Caco-2 (cell line): ENCODE results near the gene ANXA10. TPM values are rescaled to one million over a fixed set of nuclear protein-coding genes. Genes with fewer than 3 reads are reported as not detected.

Source experiments
- BruUV-seq: library from RNA; stranded (reverse); fragments of 400-500 nt; replicated peaks from 2 replicates; lab custom pipeline; 2021; lab: Mats Ljungman, UMichigan
- CTCF ChIA-PET: fragments of 300-600 bp; sonication (Branson Sonifier 250); formaldehyde crosslinking; loops from one replicate; lab custom pipeline; 2022; ENCODE audit warnings: antibody characterized with exemption; lab: Charles Lee
- POLR2A ChIA-PET: fragments of 300-600 bp; sonication (Branson Sonifier 250); formaldehyde crosslinking; loops from one replicate; lab custom pipeline; 2022; ENCODE audit warnings: antibody characterized with exemption; lab: Charles Lee
- DNase-seq, 2 experiments: peaks; one replicate each; pipeline versions ENCODE4 v3.0.0 to v3.0.0-alpha.2; 2020 to 2022
- H3K27me3 ChIP-seq: replicated peaks from 2 replicates; pipeline ENCODE4 v1.6.0; 2011; ENCODE audit warnings: low read length; ENCODE audit not compliant: control insufficient read depth, insufficient read depth
- H3K36me3 ChIP-seq: 2 replicates; pipeline ENCODE4 v1.5.1; 2011; ENCODE audit warnings: low read length; ENCODE audit not compliant: control insufficient read depth, insufficient read depth
- H3K4me1 ChIP-seq: fragments of 250-450 bp; sonication (Bioruptor Pico); 2 replicates; pipeline ENCODE4 v1.5.1; 2020; ENCODE audit warnings: mild to moderate bottlenecking
- H3K4me3 ChIP-seq: 2 replicates; pipeline ENCODE4 v1.5.1; 2011; ENCODE audit warnings: low read depth, mild to moderate bottlenecking, control low read depth, low read length
- H3K9me3 ChIP-seq: fragments of 250-450 bp; sonication (Bioruptor Pico); 2 replicates; pipeline ENCODE4 v1.5.1; 2020; ENCODE audit warnings: mild to moderate bottlenecking, moderate library complexity
- H3K27ac Mint-ChIP-seq: one replicate; pipeline ENCODE4 v1.8.0; 2022; ENCODE audit warnings: mixed read lengths; ENCODE audit not compliant: unreplicated experiment
- H3K27me3 Mint-ChIP-seq: one replicate; pipeline ENCODE4 v1.8.0; 2022; ENCODE audit warnings: mixed read lengths; ENCODE audit not compliant: insufficient read depth, unreplicated experiment
- H3K36me3 Mint-ChIP-seq: one replicate; pipeline ENCODE4 v1.8.0; 2022; ENCODE audit warnings: mild to moderate bottlenecking, mixed read lengths; ENCODE audit not compliant: insufficient read depth, unreplicated experiment
- H3K4me1 Mint-ChIP-seq: one replicate; pipeline ENCODE4 v1.8.0; 2022; ENCODE audit warnings: low read depth, mixed read lengths; ENCODE audit not compliant: unreplicated experiment
- H3K4me3 Mint-ChIP-seq: one replicate; pipeline ENCODE4 v1.8.0; 2022; ENCODE audit warnings: mild to moderate bottlenecking, moderate library complexity, mixed read lengths; ENCODE audit not compliant: unreplicated experiment
- H3K9me3 Mint-ChIP-seq: one replicate; pipeline ENCODE4 v1.8.0; 2022; ENCODE audit warnings: mixed read lengths; ENCODE audit not compliant: unreplicated experiment
- CTCF ChIP-seq, 2 experiments: fragments of 200-600 bp in 1 of 2; IDR thresholded peaks; 1 replicate in 1 of 2; 2 replicates in 1 of 2; pipeline versions ENCODE4 v1.5.1 to v1.8.0; 2011 to 2022; ENCODE audit warnings: antibody characterized with exemption in 1 of 2, control low read depth in 1 of 2, inconsistent platforms in 1 of 2, low read depth in 1 of 2, low read length in 1 of 2, mild to moderate bottlenecking in 1 of 2, moderate library complexity in 1 of 2; ENCODE audit not compliant: insufficient read depth in 1 of 2, severe bottlenecking in 1 of 2, unreplicated experiment in 1 of 2
- intact Hi-C: fragments of 100-400 bp; cut with micrococcal nuclease; formaldehyde crosslinking; loops from one replicate; pipeline ENCODE4 v1.10.0; 2022; ENCODE audit not compliant: unreplicated experiment
- total RNA-seq: library from RNA; stranded (reverse); gene quantifications from 2 replicates; pipeline ENCODE4 v1.2.3, GENCODE V29; 2022

Gene ANXA10
- total RNA-seq, 1 experiment from 2014 or later, result not detected

DNA sequence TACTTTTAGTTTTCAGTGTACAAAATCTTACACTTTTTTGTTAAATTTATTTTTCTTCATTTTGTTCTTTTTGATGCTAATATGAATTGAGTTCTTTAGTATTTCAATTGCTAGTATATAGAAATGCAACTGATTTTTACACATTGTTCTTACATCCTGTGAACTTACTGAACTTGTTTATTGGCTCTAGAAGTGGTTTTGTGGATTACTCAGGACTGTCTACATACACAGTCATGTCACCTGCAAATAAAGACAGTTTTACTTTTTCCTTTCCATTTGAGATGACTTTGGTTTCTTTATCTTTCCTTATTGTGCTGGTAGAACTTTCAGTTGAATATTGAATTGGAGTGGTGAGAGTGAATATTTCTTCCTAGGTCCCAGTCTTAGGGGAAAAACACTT lies 40.8 kb upstream of the ANXA10 start:
- CTCF ChIA-PET, result no interaction called here
- H3K27ac Mint-ChIP-seq, result no peak overlapping the region
- POLR2A ChIA-PET, result no interaction called here
- no peak for TF ChIP-seq CTCF (IDR thresholded peaks at IDR 0.05; ENCODE audit: insufficient read depth in 1 of 2, low read depth in 1 of 2, low read length in 1 of 2, severe bottlenecking in 1 of 2, unreplicated experiment in 1 of 2)
- Histone ChIP-seq H3K36me3 (no peaks in the 10 kb centered on the region), H3K4me3 (no peak overlapping the region), H3K27me3 (no peaks in the 10 kb centered on the region), H3K9me3 (0 out of 2 replicates have a peak, but pooled peaks cover 5% of the 10 kb centered on the region), H3K4me1 (no peaks in the 10 kb centered on the region)
- no peaks in the 10 kb centered on the region for H3K36me3 Mint-ChIP-seq
- no peaks in the 10 kb centered on the region for H3K4me1 Mint-ChIP-seq
- no TSS peak for BruUV-seq
- no peaks in the 10 kb centered on the region for H3K9me3 Mint-ChIP-seq
- no peak overlapping the region for H3K4me3 Mint-ChIP-seq
- H3K27me3 Mint-ChIP-seq, result no peaks in the 10 kb centered on the region
- intact Hi-C loops, result no loop called here
- no peak for DNase-seq

DNA sequence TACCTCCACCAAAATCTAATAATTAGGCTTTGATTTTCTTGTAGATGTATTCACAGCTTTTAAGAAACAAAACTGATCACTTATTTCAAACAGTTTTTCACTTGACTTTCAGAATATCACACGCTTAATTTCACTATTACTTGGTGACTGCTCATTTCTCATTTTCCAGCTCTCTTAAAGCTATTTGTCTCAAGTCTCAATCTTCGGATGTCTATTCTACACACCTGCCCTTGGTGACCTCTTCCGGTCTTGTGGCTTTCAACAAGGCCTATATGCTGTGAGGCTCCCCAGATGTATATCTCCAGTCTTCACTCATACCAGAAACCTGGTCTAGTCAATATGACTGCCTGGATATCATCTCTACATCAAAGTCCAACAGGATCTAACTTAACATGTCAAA lies 34.9 kb upstream of the ANXA10 start:
- H3K27me3 Mint-ChIP-seq, result no peaks in the 10 kb centered on the region
- BruUV-seq, result no TSS peak
- TF ChIP-seq CTCF (IDR thresholded peaks at IDR 0.05; ENCODE audit: insufficient read depth in 1 of 2, low read depth in 1 of 2, low read length in 1 of 2, severe bottlenecking in 1 of 2, unreplicated experiment in 1 of 2), result no peak
- H3K9me3 ChIP-seq, result no peaks in the 10 kb centered on the region
- no peaks in the 10 kb centered on the region for H3K4me1 Mint-ChIP-seq
- no peak overlapping the region for H3K27ac Mint-ChIP-seq
- DNase-seq, result no peak
- no peak overlapping the region for H3K4me3 ChIP-seq
- POLR2A ChIA-PET, result no interaction called here
- no peak overlapping the region for H3K4me3 Mint-ChIP-seq
- no peaks in the 10 kb centered on the region for H3K27me3 ChIP-seq
- no peaks in the 10 kb centered on the region for H3K36me3 Mint-ChIP-seq
- no peaks in the 10 kb centered on the region for H3K4me1 ChIP-seq
- H3K9me3 Mint-ChIP-seq, result no peaks in the 10 kb centered on the region
- H3K36me3 ChIP-seq, result no peaks in the 10 kb centered on the region
- CTCF ChIA-PET, result no interaction called here
- intact Hi-C loops, result no loop called here

- Mint-ChIP-seq H3K27me3 (no peaks in the 10 kb centered on the region), H3K36me3 (no peaks in the 10 kb centered on the region), H3K4me1 (no peaks in the 10 kb centered on the region), H3K4me3 (no peak overlapping the region), H3K27ac (no peak overlapping the region), H3K9me3 (no peaks in the 10 kb centered on the region)
- Histone ChIP-seq H3K36me3 (no peaks in the 10 kb centered on the region), H3K27me3 (no peaks in the 10 kb centered on the region), H3K9me3 (no peaks in the 10 kb centered on the region), H3K4me3 (no peak overlapping the region), H3K4me1 (no peaks in the 10 kb centered on the region)
- TF ChIP-seq CTCF (IDR thresholded peaks at IDR 0.05; ENCODE audit: insufficient read depth in 1 of 2, low read depth in 1 of 2, low read length in 1 of 2, severe bottlenecking in 1 of 2, unreplicated experiment in 1 of 2), result no peak
- no TSS peak for BruUV-seq
- intact Hi-C loops, result no loop called here
- POLR2A ChIA-PET, result no interaction called here
- CTCF ChIA-PET, result no interaction called here
- no peak for DNase-seq
Observed at GRCh38 chr4:168059251-168059650, 33.1 kb upstream of the ANXA10 start.
